ENCODE measurements around the gene CPLX4.

DNA sequence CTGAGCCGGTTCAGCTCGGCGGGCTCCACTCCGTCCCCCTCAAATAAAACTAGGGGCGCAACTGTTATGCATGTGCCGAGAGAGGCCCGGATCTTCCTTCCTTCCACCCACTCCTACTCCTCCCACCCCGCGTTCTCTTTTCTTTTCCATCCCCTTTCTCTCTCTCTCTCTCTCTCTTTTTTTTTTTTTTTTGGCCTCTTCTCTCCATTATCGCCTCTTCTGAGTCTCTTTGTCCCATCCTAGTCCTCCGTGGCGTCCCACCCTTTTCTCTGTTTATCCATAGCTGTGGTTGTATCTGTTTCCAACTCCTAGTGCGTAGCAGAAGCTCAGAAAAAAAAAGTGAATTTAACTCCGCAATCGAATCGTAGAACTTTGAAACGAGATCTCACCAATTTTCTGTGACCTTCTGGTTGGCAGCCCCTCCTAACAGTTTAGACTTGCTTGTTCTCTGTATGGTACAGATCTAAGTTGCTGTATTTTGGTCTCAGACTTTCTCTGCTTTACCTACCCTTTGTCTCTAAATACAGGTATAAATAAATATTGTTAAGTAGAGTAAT is 48.8 kb downstream of the CPLX4 start:
- TF ChIP-seq, protein P1, sequence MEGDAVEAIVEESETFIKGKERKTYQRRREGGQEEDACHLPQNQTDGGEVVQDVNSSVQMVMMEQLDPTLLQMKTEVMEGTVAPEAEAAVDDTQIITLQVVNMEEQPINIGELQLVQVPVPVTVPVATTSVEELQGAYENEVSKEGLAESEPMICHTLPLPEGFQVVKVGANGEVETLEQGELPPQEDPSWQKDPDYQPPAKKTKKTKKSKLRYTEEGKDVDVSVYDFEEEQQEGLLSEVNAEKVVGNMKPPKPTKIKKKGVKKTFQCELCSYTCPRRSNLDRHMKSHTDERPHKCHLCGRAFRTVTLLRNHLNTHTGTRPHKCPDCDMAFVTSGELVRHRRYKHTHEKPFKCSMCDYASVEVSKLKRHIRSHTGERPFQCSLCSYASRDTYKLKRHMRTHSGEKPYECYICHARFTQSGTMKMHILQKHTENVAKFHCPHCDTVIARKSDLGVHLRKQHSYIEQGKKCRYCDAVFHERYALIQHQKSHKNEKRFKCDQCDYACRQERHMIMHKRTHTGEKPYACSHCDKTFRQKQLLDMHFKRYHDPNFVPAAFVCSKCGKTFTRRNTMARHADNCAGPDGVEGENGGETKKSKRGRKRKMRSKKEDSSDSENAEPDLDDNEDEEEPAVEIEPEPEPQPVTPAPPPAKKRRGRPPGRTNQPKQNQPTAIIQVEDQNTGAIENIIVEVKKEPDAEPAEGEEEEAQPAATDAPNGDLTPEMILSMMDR (IDR thresholded peaks at IDR 0.05), result no peak
- no peak for TF ChIP-seq EZH2 (IDR thresholded peaks at IDR 0.05; ENCODE audit: borderline replicate concordance, insufficient read depth, low read depth, low read length, poor library complexity, severe bottlenecking)

Measured in B cell (primary cell).